NCI-H2227 (cell line): ENCODE results near the gene SORCS2.

Source experiments
- DNase-seq: peaks from one replicate; lab custom pipeline; 2025; ENCODE audit not compliant: unreplicated experiment; lab: John Stamatoyannopoulos, UW

The SORCS2 gene

DNA sequence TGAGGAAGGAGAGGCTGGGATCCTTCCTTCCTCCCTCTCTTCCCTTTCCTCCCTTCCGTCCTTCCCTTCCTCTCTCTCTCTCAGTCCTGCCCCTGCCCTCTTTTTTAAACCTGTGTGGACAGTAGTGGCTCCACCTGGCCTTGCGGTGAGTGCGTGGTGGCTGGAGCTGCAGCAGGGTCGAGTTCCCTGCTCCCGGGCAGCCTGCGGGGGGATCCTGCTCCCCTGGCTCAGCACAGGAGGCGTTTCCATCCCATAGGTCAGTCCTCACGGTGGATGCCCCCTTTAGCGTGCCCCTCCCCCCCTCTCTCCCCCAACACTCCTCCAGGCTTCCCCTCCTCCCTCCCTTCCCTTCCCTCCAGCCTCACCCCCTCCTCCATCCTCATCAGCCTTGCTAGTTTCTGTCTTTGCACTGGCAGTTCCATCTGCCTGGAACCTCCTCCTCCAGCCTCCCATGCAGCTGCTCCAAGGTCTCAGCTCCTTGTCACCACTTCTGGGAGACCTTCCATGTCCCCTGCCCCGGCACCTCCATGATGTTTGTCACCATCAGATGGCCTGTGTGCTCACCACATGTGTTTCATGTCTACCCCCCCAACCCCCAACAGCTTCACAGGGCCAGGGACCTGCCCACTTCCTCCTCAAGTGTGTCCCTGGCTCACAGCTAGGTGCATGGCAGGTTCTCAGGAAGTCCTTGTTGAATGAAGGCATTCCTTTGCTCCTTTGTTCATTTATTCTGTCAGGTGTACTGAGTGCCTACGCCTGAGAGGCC, 174.0 kb downstream of the SORCS2 start:
- no peak for DNase-seq

DNA sequence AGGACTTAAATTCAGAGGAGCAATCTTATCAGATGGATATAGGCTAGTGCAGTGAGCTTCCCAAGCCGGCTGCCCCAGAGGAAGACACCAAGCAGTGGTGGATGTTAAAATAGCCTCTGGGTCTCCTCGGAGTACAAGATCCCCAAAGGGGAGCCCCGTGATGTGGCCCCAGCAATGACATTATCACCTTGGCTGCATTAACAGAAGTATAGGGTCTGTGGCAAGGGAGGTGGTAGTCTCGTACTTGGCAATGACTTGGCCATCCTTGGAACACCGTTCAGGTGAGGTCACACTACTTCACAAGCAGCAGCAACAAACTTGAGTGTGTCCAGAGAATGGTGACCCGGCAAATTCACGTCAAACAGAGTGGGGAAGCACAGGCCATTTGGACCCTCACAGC, 174.6 kb downstream of the SORCS2 start:
- no peak for DNase-seq

DNA sequence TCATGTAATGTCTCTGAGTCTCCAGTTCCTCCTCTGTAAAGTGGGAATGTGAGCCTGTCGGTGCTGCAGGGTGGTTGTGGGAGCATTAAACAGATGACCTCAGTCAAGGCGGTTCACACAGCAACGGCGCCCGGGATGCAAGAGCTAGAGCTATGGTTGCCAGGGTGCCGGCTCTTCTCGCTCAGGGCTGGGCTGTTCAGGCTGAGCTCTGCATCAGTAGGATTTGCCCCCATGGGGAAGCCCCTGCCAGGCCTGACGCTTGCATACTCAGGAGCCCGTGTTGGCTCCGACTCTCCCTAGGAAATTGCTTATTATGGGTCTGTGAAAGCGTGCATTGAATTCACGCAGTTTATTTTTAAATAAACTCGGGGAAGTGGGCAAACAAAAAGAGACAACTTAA, 175.1 kb downstream of the SORCS2 start:
- no peak for DNase-seq

DNA sequence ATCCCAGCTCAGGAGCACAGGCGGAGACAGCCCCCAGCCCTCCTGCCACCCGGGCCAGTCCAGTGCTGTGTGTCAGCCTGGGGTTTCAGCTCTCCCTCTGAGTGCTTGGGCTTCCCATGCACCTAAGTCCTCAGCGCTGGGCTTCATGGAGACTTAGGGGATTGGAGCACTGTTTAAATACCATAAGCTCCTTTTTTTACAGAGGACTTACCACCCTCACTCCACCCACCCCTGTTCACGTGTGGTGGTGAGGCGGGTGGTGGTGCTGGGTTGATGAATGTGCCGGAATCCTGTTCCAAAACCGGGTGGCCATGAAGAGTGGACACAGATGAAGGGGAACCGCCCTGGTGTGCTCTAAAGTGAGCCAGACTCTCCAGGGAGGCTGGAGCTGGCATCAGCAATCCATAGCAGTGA, 175.5 kb downstream of the SORCS2 start:
- no peak for DNase-seq

DNA sequence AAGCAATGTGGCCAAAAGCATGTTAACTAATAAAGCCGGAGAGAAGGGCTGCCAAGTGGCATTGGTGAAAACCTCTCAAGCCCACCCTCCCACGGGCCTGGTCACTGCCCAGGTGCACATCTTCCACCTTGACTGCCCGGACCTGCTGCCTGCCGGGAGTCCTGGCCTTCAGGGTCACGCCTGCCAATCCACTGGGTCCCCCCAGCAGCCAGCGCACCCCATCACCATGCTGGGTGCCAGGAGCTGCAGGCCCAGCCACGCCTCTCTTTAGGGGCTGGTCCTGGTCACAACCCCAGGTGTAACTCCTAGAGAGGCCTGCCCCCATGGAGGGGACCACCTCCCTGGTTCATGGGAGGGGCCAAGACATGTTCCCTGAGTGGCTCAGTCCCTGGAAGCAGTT, 176.0 kb downstream of the SORCS2 start:
- DNase-seq, result no peak

DNA sequence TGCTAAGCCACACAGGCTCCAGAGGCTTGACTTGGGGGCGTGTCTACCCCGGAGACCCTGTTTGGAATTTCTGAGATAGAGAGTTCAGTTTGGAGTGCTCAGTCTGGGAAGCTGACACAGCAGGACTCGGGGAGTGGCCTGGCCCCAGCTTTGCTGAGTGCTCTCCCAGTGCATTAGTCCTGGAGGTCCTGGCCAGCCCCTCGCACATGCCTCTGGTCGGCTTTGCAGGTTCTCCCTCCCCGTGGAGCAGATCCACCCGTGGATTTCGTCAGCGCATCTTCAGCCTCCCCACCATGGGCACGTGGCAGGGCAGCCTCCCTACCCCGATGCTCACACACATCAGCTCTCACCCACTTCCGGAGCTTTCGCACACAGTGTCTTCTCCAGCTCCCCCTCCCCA, 177.2 kb downstream of the SORCS2 start:
- no peak for DNase-seq

DNA sequence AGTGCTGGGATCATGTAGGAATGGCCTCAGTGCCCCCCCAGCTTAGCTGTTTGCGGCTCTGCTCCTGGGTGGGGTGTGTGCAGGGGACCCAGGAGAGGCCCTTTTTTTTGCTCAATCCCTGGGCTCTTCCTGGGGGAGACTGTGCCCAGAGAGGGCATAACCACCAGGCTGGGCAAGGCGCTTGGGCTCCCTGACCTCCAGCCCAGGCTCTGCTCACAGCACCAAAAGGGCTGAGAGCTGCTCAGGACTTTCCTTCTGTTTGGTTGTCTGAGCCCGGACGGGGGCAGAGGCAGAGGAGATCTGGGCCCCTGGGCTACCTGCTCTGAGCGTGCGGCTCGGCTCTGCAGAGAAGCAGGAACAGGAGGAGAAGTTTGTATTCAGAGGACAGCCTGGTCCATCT, 177.7 kb downstream of the SORCS2 start:
- no peak for DNase-seq

DNA sequence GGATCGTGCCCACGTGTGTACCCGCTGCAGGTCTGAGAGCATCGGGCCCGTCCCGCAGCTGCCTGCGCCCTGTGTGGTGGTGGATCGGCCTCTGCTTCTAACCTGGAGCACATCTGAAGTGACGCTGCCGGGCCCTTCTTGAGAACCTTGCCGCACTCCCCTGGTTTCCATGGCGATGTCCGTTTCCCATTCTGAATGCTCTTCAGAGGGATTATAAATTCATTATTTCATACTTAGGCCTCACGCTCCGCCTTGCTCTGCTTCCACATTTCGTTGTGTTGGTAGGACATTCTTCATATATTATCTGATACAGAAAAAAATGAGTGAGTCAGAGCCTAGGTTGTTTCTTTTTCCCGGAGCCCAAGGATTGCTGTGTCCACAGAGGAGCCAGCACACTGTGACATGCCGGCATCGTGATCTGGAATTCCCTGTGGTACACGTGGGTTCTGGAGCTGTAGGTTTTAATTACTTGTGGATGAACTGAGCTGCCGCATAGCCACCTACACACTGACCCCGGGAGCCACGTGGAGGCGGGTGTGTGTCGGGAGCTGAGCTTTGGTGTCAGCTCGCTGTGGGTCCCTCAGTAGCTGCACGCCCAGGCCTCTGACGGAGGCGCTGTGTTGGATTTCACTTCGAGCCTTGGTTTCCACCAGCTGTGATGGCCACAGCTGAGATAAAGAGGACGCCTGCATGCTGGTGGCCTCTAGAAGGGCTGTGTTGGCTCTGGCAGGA, 179.0 kb downstream of the SORCS2 start:
- DNase-seq, result no peak

DNA sequence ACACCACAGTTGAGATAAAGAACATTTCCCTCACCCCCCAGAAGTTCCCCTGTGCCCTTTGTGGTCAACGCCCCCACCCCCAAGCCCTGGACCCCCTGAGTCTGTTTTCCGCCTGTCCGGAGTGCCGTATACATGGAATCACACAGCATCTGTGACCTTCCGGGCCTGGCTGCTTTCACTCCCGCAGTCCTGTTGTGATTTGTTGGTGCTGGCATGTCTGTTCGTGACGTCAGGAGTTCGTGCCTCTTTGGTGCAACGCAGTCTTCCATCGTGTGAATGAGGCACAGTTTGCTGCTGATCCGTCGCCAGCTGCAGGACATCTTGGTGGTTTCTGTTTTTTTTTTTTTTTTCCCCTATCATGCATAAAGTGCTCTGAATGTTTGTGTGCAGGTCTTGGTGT, 180.3 kb downstream of the SORCS2 start:
- no peak for DNase-seq

DNA sequence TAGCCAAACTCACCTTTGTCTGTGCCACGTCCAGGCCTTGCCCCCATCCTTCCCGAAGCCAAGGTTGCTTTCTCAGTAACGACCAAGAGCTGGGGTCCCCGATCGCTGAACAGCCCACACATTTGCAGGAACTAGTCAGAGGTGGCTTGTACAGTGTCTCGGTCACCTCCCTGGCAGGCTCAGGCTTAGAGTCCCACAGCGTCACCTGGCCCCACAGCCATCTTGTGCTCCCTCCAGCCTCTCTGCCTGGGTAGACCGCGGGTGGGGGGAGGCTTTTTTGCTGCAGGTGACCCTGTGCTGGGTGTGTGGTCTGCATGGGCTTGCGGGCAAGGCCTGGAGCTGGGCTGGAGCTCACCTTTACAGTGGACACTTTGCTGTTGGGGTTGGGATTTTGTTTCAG, 182.2 kb downstream of the SORCS2 start:
- no peak for DNase-seq

DNA sequence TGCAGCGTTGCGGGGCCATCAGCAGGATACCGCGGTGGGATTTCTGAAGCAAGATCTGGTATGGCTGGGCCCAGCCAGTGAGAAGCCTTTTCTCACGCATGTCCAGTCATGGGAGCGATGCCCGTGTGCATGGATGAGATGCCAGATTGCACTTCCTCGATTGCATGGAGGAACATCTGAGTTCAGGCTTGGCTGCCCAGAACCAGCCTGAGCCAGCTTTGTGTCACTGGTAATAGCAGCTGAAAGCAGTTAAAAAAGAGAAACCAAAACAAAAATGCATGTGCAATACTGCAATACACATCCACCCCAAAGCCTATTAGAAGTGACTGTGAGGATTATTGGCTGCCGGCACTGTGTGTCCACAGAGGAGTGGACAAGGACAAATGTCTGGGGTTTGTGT, 183.1 kb downstream of the SORCS2 start:
- DNase-seq, result no peak

DNA sequence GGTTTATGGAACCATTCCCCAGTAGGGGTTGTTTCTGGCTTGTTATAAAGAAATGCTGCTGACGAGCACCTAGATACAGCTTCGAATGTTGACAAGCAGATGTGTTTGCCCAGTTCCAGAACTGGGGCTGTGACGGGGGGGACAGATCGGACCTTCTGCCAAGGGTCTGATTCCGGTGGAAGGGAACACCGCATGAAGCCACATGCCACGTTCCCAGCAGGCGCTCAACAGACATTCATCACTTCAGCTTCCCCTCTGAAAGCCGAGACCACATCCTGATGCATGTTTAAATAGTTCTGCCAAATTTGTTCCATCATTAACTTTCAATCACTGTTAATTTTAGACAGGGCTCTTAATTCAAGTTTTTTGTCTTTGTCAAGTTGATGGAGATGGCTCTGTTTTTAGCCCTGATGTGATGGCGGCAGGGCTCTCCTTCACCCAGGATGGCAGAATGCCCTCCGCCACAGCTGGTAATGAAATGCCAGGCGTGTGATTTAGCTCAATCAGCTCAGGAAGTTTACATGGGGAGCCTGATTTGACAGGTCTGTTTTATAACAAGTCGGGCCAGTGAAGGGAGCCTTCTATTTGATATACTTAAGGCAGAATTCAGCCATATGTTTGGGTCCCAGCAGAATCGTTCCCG, 185.0 kb downstream of the SORCS2 start:
- DNase-seq, result no peak

DNA sequence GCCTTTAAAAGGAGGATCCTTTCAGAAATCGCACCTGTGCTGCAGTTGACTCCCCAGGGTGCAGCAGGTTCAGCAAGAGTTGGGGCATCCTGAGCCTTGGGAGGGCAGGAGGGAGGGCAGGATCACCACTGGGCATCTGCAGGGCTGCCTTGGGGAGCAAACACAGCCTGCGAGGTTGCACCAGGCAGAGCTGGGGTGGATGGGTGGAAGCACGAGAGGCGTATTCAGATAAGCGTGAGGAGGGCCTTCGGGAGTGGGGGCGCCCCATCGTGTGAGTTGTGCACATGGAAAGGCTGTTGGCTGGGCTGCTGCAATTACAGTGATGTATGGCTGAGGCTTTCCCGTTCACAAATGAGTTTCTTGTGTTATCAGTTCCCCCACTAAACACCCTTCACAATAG, 186.8 kb downstream of the SORCS2 start:
- no peak for DNase-seq

DNA sequence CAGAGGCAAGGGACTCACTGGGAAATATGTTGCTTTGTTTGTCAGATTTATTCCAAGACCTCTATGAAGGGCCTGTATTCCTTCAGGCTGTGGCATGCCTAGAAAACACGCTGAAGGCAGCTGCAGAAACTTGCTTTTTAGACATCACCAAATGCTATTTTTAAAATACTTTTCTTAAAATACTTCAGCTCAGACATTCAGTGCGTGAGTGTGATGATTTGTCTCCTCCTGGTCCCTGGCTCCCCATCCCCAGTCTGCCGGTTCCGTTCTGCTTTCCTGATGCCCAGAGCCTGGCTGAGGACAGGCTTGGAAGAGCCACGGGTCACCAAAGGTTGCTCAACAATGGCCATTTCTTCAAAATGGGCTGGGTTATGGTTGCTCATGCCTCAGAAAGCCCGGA, 187.4 kb downstream of the SORCS2 start:
- no peak for DNase-seq

DNA sequence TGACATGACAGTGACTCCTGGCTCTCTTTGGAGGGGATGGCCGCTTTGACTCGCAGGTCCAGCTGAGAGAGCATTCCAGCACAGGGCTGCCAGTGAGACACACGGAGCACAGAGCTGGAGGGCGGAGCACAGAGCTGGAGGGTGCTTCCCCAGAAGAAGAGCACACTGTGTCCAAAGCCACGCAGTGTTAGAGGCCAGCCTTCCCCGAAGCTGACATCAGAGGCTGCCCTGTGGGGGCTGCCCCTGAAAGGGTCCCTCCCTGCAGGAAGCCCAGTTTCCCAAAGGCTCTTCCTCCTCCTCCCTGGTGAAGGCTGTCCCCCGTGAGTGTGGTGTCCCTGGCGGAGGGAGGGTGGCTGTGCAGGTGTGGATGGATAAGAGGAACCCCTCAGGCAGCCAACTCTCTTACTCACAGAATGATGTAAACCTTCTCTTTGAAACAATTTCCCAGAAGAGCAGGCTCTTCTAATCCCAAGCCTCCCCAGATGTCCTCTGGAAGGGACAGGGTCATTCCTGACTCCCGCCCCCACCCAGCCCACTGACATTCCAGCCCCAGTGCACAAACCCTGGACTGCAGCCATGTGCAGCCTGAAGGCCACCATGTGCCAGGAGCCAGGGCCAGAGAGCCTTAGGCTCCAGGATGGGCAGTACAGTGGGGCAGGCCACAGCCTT, 189.0 kb downstream of the SORCS2 start:
- no peak for DNase-seq

DNA sequence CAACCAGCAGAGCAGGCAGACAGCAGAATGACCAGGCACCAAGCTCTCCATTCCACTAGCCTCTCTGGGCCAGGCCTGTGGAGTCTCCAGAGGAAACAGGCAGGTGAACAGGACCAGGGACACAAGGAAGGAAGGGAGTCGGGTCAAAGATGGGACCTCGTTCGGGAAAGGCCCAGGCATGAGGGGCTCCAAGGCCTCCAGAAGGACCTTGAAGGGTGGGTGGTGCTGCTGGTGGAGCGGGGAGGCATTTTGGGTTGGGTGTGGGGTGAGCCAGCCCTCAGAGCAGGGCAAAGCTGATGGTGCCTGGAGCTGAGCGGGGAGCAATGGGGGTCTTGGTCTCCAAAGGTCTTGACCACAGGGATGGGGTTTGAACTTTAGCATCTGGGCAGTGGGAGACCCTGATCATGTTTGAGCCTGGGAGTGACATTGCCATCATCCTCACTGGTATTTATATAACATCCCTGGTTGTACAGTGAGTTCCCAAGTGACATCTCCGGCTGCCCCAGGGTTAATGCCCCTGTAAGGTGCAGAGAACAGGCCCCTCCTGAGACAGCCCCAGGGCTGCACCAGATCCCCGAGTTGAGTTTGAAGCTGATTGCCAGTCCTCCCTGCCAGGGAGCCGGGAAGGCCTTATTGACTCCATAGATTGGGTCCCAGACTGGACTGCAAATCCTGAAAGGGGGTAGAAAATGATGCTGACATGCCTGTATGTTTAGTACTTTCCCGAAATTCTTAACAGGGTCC, 189.7 kb downstream of the SORCS2 start:
- no peak for DNase-seq

DNA sequence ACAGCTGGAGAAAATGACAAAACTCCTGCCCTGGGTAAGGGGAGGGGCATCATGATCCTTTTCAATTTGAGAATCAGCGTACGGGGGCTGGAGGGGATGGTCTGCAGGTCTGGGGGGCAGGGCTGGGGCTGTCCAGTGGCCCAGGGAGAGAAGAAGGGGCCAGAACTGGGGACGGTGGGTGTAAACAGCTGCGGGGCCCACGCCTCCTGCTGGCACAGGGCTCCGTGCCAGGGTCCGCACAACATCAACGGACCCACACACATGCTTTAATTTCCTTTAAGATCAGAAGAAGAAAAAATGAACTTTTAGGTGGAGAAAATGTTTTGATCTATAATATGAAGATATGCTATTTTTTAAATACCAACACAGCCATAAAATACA, 190.3 kb downstream of the SORCS2 start:
- no peak for DNase-seq

DNA sequence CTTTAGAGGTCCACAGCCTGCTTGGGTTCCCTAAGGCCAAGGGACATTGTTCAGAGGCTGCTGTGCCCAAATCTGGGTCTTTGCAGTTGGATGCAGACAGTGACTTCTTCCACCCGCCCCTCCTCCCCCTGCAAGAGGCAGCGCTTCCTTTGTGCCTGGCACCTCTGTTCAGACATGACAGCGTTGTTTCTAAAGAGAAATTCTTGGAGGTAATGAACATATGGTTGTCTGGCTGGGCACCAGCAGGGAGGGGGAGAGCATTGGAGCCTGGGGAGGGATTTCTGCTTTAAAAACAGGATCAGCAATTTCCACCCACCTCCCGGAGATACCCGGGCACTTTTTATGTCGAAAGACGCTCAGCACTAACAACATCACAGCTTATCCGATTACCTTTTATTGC, 190.9 kb downstream of the SORCS2 start:
- DNase-seq, result no peak

DNA sequence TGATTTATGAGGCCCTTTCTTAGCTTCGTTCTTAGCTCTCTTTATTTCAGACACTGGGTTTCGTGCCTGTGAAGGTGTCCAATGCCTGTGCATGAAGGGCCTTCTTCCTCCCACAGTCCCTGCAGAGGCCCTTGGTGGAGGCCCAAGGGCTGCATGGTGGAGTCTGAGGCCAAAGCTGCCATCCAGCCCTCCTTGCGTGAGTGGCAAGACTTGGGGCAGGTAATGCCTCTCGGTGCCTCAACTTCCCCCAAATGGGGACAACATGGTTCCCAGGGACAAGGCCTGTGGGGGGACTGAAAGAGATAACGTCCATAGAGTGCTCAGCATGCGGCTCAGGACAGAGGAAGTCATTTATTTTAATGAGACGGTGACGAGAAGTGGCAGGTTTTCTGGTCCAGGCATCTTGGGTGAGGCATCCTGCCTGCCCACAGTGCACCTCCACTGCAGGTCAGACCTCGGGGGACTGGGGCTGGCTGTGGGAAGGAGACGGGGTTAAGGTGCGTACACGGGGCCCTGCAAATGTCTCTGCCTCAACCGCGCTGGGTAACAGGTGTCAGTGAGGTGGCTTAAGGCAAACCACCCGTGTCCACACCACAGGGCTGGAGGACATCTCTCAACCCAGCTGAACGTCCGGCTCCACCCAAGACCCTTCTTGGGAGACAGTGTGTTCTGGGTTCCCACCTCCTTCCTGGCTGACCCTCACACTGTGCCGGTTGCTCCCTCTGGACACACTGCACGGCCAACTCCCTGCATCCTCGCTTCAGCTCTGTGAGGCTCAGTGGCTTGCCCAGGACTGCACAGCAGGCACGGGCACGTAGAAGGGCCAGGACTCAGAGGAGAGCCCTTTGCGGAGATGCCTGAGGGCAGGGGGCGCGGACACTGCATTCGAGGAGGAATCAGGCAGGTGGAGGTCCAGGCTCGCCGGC, 191.9 kb downstream of the SORCS2 start:
- no peak for DNase-seq
